Muscle of leg (tissue), 11 donors: ENCODE measurements around the gene CASZ1. TPM values are rescaled to one million over a fixed set of nuclear protein-coding genes. Genes with fewer than 3 reads are reported as not detected.

ENCODE experiments used
- DNase-seq: peaks from one replicate; pipeline ENCODE4 v3.0.0; 2013
- H3K27ac ChIP-seq: one replicate; pipeline ENCODE4 v1.5.1; 2013; ENCODE audit warnings: mild to moderate bottlenecking, low read length, control low read depth
- H3K27me3 ChIP-seq: one replicate; pipeline ENCODE4 v1.6.1; 2013; ENCODE audit warnings: low read length; ENCODE audit not compliant: control insufficient read depth, insufficient read depth
- H3K36me3 ChIP-seq: one replicate; pipeline ENCODE4 v1.6.1; 2013; ENCODE audit warnings: low read length; ENCODE audit not compliant: control insufficient read depth, insufficient read depth
- H3K4me1 ChIP-seq: one replicate; pipeline ENCODE4 v1.6.1; 2013; ENCODE audit warnings: low read length; ENCODE audit not compliant: control insufficient read depth, insufficient read depth
- H3K4me3 ChIP-seq: one replicate; pipeline ENCODE4 v1.5.1; 2013; ENCODE audit warnings: low read length, control low read depth
- H3K9me3 ChIP-seq: replicated peaks from 2 replicates; pipeline ENCODE4 v1.6.1; 2013; ENCODE audit warnings: low read depth, low read length; ENCODE audit not compliant: control insufficient read depth
- WGBS: methylation state at CpG from one replicate; pipeline ENCODE4 v1.1.5; 2013; ENCODE audit warnings: missing lambda C conversion rate; ENCODE audit not compliant: insufficient coverage; 5-methylcytosine and 5-hydroxymethylcytosine counted together
- polyA plus RNA-seq, 8 donors: library from polyadenylated mRNA; unstranded; fragments of 120-200 nt; gene quantifications; one replicate each; pipeline versions ENCODE4 v1.2.1 to v1.2.3, GENCODE V29; 2013; ENCODE audit warnings: inconsistent platforms in 1 of 8, low replicate concordance in 1 of 8; ENCODE audit not compliant: insufficient read length in 8 of 8, insufficient read depth in 1 of 8
- total RNA-seq: library from RNA; stranded (reverse); fragments of 120-200 nt; gene quantifications from one replicate; pipeline ENCODE4 v1.2.4, GENCODE V29; 2013

Gene CASZ1
- total and polyA plus RNA-seq, 9 donors, result 30.8 to 68.4 (median 45.3) TPM

GRCh38 chr1:10665226-10665625 is 131.2 kb downstream of the CASZ1 start:
- H3K27ac ChIP-seq, result peak overlapping the region; percentile 91
- no peak overlapping the region for H3K4me3 ChIP-seq
- no peak for DNase-seq
- WGBS, result 97% methylated on average over 28 of the region's 31 CpGs
- no peaks in the 10 kb centered on the region for H3K9me3 ChIP-seq
- peaks cover 4% of the 10 kb centered on the region for H3K27me3 ChIP-seq
- no peaks in the 10 kb centered on the region for H3K36me3 ChIP-seq
- H3K4me1 ChIP-seq, result peaks cover 71% of the 10 kb centered on the region

DNA sequence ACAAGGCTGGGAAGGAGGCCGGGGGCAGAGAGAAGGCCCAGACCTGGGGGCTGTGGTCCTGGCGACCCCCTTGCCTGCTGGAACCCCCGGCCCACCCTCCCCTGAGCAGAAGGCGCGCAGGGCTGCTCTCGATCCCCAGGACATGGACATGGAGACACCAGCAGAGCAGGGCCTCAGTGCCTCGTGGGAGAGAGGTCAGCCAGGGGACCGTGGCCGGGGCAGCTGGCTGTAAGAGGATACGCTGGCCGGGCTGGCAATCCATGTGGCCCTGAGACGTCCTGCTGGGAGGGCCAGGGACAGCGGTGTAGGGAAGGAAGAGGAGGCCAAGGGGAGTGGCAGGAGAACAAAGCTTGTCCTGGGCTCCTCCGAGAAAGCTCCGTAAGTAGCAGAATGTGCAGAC is 132.2 kb downstream of the CASZ1 start:
- peaks cover 3% of the 10 kb centered on the region for H3K36me3 ChIP-seq
- DNase-seq, result peak; percentile 82
- peaks cover 4% of the 10 kb centered on the region for H3K27me3 ChIP-seq
- H3K4me1 ChIP-seq, result peaks cover 70% of the 10 kb centered on the region
- H3K4me3 ChIP-seq, result no peak overlapping the region
- no peaks in the 10 kb centered on the region for H3K9me3 ChIP-seq
- WGBS, result 28% methylated on average over 11 of the region's 15 CpGs
- H3K27ac ChIP-seq, result peak overlapping the region; percentile 91

- no peak for DNase-seq
- peaks cover 69% of the 10 kb centered on the region for H3K4me1 ChIP-seq
- peaks cover 4% of the 10 kb centered on the region for H3K27me3 ChIP-seq
- H3K36me3 ChIP-seq, result peaks cover 7% of the 10 kb centered on the region
- no peaks in the 10 kb centered on the region for H3K9me3 ChIP-seq
- H3K4me3 ChIP-seq, result no peak overlapping the region
- WGBS, result 6% methylated on average over 7 of the region's 15 CpGs
- H3K27ac ChIP-seq, result peak overlapping the region; percentile 91
Observed at GRCh38 chr1:10663678-10664035, 132.8 kb downstream of the CASZ1 start.

DNA sequence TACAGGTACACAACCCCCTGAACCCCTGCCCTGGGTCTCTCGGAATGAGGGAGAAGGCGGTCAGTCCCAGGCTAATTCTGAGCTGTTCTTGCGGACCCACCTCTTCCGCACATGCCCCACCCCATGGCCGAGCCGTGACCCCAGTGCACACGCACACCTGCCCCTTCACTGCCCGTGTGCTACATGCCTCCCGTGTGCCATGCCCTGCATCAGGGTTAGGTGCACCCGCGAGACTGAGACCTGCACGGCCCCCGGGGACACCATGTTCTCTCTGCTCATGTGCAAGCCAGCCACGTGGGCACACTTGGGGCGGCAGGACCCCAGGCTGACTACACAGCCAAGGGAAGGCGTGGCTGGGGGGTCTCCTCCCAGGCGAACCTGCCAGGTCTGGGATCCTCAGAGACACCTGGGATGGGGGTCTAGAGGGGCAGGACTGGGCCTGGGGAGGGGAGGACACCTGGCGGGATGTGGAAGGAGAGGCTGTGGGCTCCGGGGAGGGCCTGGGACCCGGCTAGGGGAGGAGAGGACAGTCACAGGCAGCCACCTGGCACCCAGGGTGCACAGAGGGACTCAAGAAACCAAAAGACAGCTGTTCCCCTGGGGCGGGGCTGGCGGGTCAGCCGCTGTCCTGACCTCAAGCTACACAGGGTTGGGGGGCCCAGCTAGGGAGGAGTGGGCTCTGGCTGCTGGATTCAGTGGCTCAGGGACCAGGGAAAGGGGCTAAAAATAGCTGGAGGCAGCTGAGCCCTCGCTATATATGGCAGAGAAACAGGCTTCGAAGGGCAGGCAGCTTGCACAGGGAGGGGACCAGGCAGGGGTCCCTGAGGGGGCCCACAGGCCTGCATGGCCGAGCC is 133.4 kb downstream of the CASZ1 start:
- 43% methylated on average over 26 of the region's 26 CpGs for WGBS
- Histone ChIP-seq H3K36me3 (peaks cover 10% of the 10 kb centered on the region), H3K27me3 (peaks cover 4% of the 10 kb centered on the region), H3K4me1 (peaks cover 69% of the 10 kb centered on the region), H3K4me3 (no peak overlapping the region), H3K9me3 (no peaks in the 10 kb centered on the region), H3K27ac (peak overlapping the region; percentile 91)
- DNase-seq, result peak; percentile 85

GRCh38 chr1:10662090-10662688 is 134.3 kb downstream of the CASZ1 start:
- DNase-seq, result no peak
- no peaks in the 10 kb centered on the region for H3K27me3 ChIP-seq
- H3K4me1 ChIP-seq, result peaks cover 61% of the 10 kb centered on the region
- WGBS, result 89% methylated on average over 7 of the region's 8 CpGs
- no peaks in the 10 kb centered on the region for H3K9me3 ChIP-seq
- H3K36me3 ChIP-seq, result peaks cover 10% of the 10 kb centered on the region
- H3K27ac ChIP-seq, result peak overlapping the region; percentile 91
- H3K4me3 ChIP-seq, result no peak overlapping the region

- 95% methylated on average over 5 of the region's 5 CpGs for WGBS
- no peak overlapping the region for H3K4me3 ChIP-seq
- peaks cover 11% of the 10 kb centered on the region for H3K36me3 ChIP-seq
Observed at GRCh38 chr1:10661453-10661852, 135.0 kb downstream of the CASZ1 start.

DNA sequence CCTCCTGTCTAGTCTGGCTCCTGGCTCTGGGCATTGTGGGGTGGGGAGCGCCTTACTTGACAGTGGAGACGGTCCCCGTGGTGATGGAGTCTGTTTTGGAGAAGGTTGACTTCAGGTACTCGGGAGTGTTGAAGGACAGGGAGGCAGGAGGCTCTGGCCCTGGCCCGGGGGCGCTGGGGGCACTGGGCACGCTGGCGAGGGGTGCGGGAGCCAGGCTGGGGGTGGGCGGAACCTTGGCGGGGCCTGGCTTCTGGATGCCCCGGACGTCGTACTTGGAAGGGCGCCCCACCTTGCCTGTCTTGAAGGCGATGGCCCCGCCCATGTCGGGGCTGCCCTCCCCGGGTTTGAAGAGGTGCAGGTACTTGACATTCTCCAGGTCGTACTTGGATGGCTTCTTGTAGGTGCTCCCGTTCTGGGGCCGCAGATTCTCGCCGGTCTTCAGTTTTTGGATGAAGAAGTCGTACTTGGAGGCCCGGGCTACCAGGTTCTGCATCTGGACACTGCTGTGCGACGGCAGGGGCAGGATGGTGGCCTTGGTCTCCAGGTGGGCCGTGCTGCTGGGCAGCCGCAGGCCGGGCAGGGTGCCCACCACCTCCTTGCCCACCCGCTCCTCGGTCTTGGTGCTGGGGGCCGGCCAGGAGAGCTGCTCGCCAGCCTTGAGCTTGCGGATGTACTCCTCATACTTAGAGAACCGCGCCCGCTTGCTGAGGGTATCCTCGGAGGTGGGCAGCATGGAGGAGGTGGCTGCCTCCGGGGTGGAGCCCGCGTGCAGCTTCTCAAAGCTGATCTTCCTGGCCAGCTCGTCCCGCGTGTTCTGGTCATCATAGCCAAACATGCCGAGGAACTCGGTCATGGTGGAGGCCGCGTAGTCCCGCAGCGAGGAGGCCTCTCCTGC is 136.6 kb downstream of the CASZ1 start:
- DNase-seq, result no peak
- no peaks in the 10 kb centered on the region for H3K27me3 ChIP-seq
- 89% methylated on average over 46 of the region's 52 CpGs for WGBS
- no peaks in the 10 kb centered on the region for H3K9me3 ChIP-seq
- H3K4me1 ChIP-seq, result peaks cover 40% of the 10 kb centered on the region
- no peak overlapping the region for H3K27ac ChIP-seq
- peaks cover 21% of the 10 kb centered on the region for H3K36me3 ChIP-seq
- no peak overlapping the region for H3K4me3 ChIP-seq

More at GRCh38 chr1:10661453-10661852, 135.0 kb downstream of the CASZ1 start:
- no peaks in the 10 kb centered on the region for H3K27me3 ChIP-seq
- peaks cover 55% of the 10 kb centered on the region for H3K4me1 ChIP-seq
- no peak for DNase-seq
- H3K9me3 ChIP-seq, result no peaks in the 10 kb centered on the region
- H3K27ac ChIP-seq, result no peak overlapping the region

GRCh38 chr1:10659218-10659617 is 137.2 kb downstream of the CASZ1 start:
- 90% methylated on average over 18 of the region's 18 CpGs for WGBS
- DNase-seq, result no peak
- peaks cover 21% of the 10 kb centered on the region for H3K36me3 ChIP-seq
- H3K4me1 ChIP-seq, result peaks cover 33% of the 10 kb centered on the region
- H3K9me3 ChIP-seq, result no peaks in the 10 kb centered on the region
- no peak overlapping the region for H3K27ac ChIP-seq
- no peak overlapping the region for H3K4me3 ChIP-seq
- no peaks in the 10 kb centered on the region for H3K27me3 ChIP-seq

- Histone ChIP-seq H3K27ac (peak overlapping the region; percentile 47), H3K36me3 (peaks cover 26% of the 10 kb centered on the region)
Observed at GRCh38 chr1:10658396-10659066, 137.9 kb downstream of the CASZ1 start.

More at GRCh38 chr1:10658396-10659066, 137.9 kb downstream of the CASZ1 start:
- DNase-seq, result no peak
- no peaks in the 10 kb centered on the region for H3K27me3 ChIP-seq
- H3K4me1 ChIP-seq, result peaks cover 26% of the 10 kb centered on the region
- no peaks in the 10 kb centered on the region for H3K9me3 ChIP-seq
- 61% methylated on average over 10 of the region's 19 CpGs for WGBS
- no peak overlapping the region for H3K4me3 ChIP-seq
